ENCODE measurements around the gene DUSP15.

The DUSP15 gene

DNA sequence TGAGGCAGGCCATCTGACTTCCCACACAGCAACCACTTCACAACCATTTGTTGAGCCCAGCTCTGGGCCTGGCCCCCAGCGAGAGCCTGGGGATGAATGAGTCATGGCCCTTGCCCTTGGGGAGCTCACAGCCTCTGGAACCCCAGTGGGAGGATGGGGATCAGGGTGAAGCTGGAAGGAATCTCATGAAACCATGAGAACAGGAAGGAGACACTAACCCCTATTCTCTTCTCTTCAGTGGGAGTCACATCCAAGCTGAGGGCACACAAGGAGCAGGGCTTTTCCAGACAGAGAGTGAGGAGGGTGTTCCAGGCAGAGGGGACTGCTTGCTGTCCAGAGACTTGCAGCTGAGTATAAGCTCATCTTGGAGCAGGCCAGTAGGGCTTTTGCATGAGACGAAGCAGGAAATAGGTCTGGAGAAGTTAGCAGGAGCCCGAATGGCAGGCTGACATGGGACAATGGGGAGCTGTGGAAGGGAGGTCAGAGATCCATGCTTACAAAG lies 32.4 kb downstream of the DUSP15 start:
- Histone ChIP-seq H3K27ac (ENCODE audit: low read depth, low read length) (peak overlapping the region; percentile 34; the same call in 1 of the 2 replicates), H3K27me3 (ENCODE audit: insufficient read depth, low read length) (no peaks in the 10 kb centered on the region), H3K79me2 (ENCODE audit: control insufficient read depth, insufficient read depth, low read length, unreplicated experiment) (no peaks in the 10 kb centered on the region), H3K4me3 (ENCODE audit: low read depth, low read length) (peak overlapping the region; percentile 15; the same call in 1 of the 2 replicates), H3K36me3 (ENCODE audit: insufficient read depth, low read length) (no peaks in the 10 kb centered on the region), H3K4me1 (ENCODE audit: control insufficient read depth, insufficient read depth, low read length, unreplicated experiment) (peaks cover 59% of the 10 kb centered on the region), H2AFZ (ENCODE audit: low read length, unreplicated experiment) (no peak overlapping the region)

- Histone ChIP-seq H3K27ac (ENCODE audit: low read depth, low read length) (peak overlapping the region; percentile 34; the same call in 1 of the 2 replicates), H3K4me3 (ENCODE audit: low read depth, low read length) (peak overlapping the region; percentile 15; the same call in 1 of the 2 replicates), H2AFZ (ENCODE audit: low read length, unreplicated experiment) (no peak overlapping the region), H3K4me1 (ENCODE audit: control insufficient read depth, insufficient read depth, low read length, unreplicated experiment) (peaks cover 50% of the 10 kb centered on the region), H3K36me3 (ENCODE audit: insufficient read depth, low read length) (no peaks in the 10 kb centered on the region), H3K27me3 (ENCODE audit: insufficient read depth, low read length) (no peaks in the 10 kb centered on the region), H3K79me2 (ENCODE audit: control insufficient read depth, insufficient read depth, low read length, unreplicated experiment) (no peaks in the 10 kb centered on the region)
Measured at GRCh38 chr20:31836853-31837608, 33.3 kb downstream of the DUSP15 start.

DNA sequence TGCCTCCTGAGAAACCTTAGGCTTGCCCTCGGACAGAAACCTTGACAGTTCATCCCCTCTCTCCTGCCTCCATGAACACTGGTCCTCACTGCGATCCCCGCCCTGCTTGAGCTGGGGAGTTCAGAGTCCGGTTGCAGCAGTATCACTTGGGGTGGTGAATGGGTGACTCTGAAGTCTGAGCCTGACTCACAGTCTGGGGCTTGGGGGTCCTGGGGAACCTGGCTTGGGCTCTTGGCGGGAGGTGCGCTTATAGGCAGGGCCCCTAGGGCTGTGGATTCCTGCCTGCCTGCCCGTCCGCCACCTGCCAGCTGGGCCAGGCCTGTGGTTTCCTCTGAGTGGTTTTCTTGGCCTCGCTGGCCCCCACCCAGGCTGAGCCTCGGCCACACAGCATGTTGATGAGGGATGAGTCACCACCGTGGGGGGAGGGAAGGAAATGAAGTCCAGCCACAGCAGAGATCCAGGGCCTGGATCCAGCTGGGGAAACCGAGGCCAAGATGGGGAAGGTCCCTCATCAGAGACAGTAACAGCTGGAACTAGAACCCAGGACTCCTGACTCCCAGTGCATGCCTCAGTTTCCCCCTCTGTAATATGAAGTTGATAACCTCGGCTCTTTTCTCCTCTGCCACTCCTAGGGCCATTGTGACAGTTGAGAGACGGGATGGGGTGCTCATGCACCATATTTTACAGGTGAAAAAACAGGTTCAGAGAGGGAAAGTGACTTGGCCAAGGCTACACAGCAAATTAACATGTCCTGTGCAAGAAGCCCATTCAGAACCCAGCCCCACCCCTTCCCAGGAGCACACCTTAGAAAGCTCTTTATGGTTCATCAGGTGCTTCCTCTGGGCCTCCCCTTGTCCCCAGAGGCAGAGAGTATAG lies 34.1 kb downstream of the DUSP15 start:
- no peak overlapping the region for H3K4me3 ChIP-seq (ENCODE audit: low read depth, low read length)
- no peaks in the 10 kb centered on the region for H3K27me3 ChIP-seq (ENCODE audit: insufficient read depth, low read length)
- peaks cover 42% of the 10 kb centered on the region for H3K4me1 ChIP-seq (ENCODE audit: control insufficient read depth, insufficient read depth, low read length, unreplicated experiment)
- H3K27ac ChIP-seq (ENCODE audit: low read depth, low read length): no peak overlapping the region
- no peak overlapping the region for H2AFZ ChIP-seq (ENCODE audit: low read length, unreplicated experiment)
- H3K79me2 ChIP-seq (ENCODE audit: control insufficient read depth, insufficient read depth, low read length, unreplicated experiment): no peaks in the 10 kb centered on the region
- H3K36me3 ChIP-seq (ENCODE audit: insufficient read depth, low read length): no peaks in the 10 kb centered on the region

- no peak overlapping the region for H3K4me3 ChIP-seq (ENCODE audit: low read depth, low read length)
- H2AFZ ChIP-seq (ENCODE audit: low read length, unreplicated experiment): no peak overlapping the region
- H3K79me2 ChIP-seq (ENCODE audit: control insufficient read depth, insufficient read depth, low read length, unreplicated experiment): no peaks in the 10 kb centered on the region
- no peak overlapping the region for H3K27ac ChIP-seq (ENCODE audit: low read depth, low read length)
- no peaks in the 10 kb centered on the region for H3K27me3 ChIP-seq (ENCODE audit: insufficient read depth, low read length)
- no peaks in the 10 kb centered on the region for H3K36me3 ChIP-seq (ENCODE audit: insufficient read depth, low read length)
- H3K4me1 ChIP-seq (ENCODE audit: control insufficient read depth, insufficient read depth, low read length, unreplicated experiment): peaks cover 36% of the 10 kb centered on the region
Measured at GRCh38 chr20:31835554-31835953, 34.8 kb downstream of the DUSP15 start.

DNA sequence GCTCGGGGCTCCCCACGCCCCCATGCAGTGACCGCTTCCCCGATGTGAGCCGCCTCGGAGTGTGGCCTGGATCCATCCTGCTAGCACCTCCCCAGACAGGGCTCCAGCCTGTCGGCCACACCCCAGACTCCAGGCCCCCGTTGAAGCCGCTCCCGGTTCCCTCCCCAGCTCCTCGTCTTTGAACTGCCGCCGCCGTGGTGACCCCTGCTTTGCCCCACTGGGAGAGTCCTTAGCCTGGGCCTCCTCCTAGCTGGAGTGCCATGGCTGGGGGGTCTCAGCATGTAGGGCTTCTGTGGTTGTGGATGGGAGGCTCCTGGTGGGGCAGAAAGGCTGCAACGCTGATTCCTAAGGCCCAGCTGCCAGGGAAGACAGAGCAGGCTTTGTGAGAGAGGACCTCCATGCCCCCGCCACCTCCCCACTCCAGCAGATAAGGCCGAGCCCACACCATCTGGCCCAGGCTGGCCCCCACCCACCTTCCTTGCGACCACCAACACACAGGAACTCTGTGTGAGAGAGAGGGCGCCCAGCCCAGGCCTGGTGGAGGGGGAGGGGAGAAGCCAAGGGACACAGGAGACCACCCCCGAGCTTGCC lies 36.3 kb downstream of the DUSP15 start:
- Histone ChIP-seq H3K4me3 (ENCODE audit: low read depth, low read length) (no peak overlapping the region), H2AFZ (ENCODE audit: low read length, unreplicated experiment) (no peak overlapping the region), H3K36me3 (ENCODE audit: insufficient read depth, low read length) (no peaks in the 10 kb centered on the region), H3K4me1 (ENCODE audit: control insufficient read depth, insufficient read depth, low read length, unreplicated experiment) (peaks cover 36% of the 10 kb centered on the region), H3K79me2 (ENCODE audit: control insufficient read depth, insufficient read depth, low read length, unreplicated experiment) (no peaks in the 10 kb centered on the region), H3K27me3 (ENCODE audit: insufficient read depth, low read length) (no peaks in the 10 kb centered on the region), H3K27ac (ENCODE audit: low read depth, low read length) (no peak overlapping the region)

DNA sequence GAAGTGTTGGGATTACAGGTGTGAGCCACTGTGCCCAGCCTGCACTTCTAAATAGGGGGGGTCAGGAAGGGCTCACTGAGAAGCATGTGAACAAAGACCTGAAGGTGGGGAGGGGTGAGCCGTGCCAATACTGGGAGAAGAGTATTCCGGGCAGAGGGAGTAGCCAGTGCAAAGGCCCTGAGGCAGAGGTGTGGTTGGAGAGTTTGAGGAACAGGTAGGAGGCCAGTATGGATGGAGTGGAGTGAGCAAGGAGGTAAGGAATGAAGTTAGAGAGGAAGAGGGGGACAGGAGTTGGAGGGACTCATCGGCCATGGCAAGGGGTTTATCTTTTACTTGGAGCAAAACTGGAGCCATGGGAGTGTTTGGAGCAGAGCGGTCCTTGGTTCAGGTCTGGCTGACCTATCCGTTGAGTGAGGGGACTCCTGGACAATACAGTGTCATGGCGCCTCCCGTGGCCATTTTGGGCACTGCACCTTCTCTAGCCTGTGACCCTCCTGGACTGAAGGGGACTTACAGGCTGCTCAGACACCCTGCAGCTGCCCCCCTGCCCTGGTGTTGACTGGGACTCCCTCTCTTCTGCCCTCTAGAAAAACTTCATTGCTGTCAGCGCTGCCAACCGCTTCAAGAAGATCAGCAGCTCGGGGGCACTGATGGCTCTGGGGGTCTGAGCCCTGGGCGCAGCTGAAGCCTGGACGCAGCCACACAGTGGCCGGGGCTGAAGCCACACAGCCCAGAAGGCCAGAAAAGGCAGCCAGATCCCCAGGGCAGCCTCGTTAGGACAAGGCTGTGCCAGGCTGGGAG lies 37.0 kb downstream of the DUSP15 start:
- H3K4me3 ChIP-seq (ENCODE audit: low read depth, low read length): no peak overlapping the region
- no peak overlapping the region for H3K27ac ChIP-seq (ENCODE audit: low read depth, low read length)
- H3K79me2 ChIP-seq (ENCODE audit: control insufficient read depth, insufficient read depth, low read length, unreplicated experiment): no peaks in the 10 kb centered on the region
- H3K4me1 ChIP-seq (ENCODE audit: control insufficient read depth, insufficient read depth, low read length, unreplicated experiment): peaks cover 30% of the 10 kb centered on the region
- no peaks in the 10 kb centered on the region for H3K36me3 ChIP-seq (ENCODE audit: insufficient read depth, low read length)
- no peaks in the 10 kb centered on the region for H3K27me3 ChIP-seq (ENCODE audit: insufficient read depth, low read length)
- H2AFZ ChIP-seq (ENCODE audit: low read length, unreplicated experiment): no peak overlapping the region

DNA sequence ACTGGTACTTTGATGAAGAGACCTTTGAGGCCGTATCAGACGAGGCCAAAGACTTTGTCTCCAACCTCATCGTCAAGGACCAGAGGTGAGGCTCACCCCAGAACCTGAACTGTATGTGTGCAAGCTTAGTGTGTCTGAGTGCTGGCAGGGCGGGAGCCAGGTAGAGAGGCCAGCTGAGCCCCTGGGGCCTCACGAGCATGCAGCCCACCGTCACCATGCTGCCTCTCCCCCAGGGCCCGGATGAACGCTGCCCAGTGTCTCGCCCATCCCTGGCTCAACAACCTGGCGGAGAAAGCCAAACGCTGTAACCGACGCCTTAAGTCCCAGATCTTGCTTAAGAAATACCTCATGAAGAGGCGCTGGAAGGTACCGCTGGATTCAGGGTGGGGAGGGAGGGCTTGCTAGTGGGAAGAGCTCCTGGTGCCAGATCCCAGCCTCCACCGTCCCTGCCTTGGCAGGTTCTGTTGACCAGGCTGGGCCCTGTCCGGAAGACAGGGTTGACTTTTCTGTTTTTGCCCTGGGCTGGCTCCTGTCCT lies 38.5 kb downstream of the DUSP15 start:
- H3K27me3 ChIP-seq (ENCODE audit: insufficient read depth, low read length): no peaks in the 10 kb centered on the region
- H3K79me2 ChIP-seq (ENCODE audit: control insufficient read depth, insufficient read depth, low read length, unreplicated experiment): no peaks in the 10 kb centered on the region
- peaks cover 16% of the 10 kb centered on the region for H3K4me1 ChIP-seq (ENCODE audit: control insufficient read depth, insufficient read depth, low read length, unreplicated experiment)
- H3K4me3 ChIP-seq (ENCODE audit: low read depth, low read length): no peak overlapping the region
- no peaks in the 10 kb centered on the region for H3K36me3 ChIP-seq (ENCODE audit: insufficient read depth, low read length)
- H2AFZ ChIP-seq (ENCODE audit: low read length, unreplicated experiment): no peak overlapping the region
- H3K27ac ChIP-seq (ENCODE audit: low read depth, low read length): no peak overlapping the region

DNA sequence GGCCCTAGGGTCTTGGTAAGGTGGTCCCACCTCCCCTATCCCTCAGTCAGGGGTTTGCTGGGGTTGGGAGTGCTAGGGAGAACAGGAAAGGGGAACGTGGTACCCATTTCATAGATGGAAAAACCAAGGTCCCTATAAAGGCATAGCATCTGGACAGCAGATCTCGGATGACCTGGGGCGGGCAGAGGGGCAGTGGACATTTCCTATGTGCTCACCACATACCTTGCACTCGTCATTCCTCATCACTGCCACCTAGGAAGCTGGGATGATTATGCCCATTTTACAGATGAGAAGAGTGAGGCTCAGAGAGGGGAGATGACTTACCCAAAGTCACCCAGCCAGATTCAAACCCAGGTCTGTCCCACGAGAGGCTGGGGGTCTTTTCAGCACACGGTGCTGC lies 39.1 kb downstream of the DUSP15 start:
- no peak overlapping the region for H3K27ac ChIP-seq (ENCODE audit: low read depth, low read length)
- no peaks in the 10 kb centered on the region for H3K27me3 ChIP-seq (ENCODE audit: insufficient read depth, low read length)
- H3K4me3 ChIP-seq (ENCODE audit: low read depth, low read length): no peak overlapping the region
- no peaks in the 10 kb centered on the region for H3K79me2 ChIP-seq (ENCODE audit: control insufficient read depth, insufficient read depth, low read length, unreplicated experiment)
- peaks cover 10% of the 10 kb centered on the region for H3K4me1 ChIP-seq (ENCODE audit: control insufficient read depth, insufficient read depth, low read length, unreplicated experiment)
- H3K36me3 ChIP-seq (ENCODE audit: insufficient read depth, low read length): no peaks in the 10 kb centered on the region
- H2AFZ ChIP-seq (ENCODE audit: low read length, unreplicated experiment): no peak overlapping the region

- no peak overlapping the region for H3K27ac ChIP-seq (ENCODE audit: low read depth, low read length)
Measured at GRCh38 chr20:31830406-31830981, 39.8 kb downstream of the DUSP15 start.

More at GRCh38 chr20:31830406-31830981, 39.8 kb downstream of the DUSP15 start:
- Histone ChIP-seq H3K4me1 (ENCODE audit: control insufficient read depth, insufficient read depth, low read length, unreplicated experiment) (peaks cover 3% of the 10 kb centered on the region), H3K36me3 (ENCODE audit: insufficient read depth, low read length) (no peaks in the 10 kb centered on the region), H3K79me2 (ENCODE audit: control insufficient read depth, insufficient read depth, low read length, unreplicated experiment) (no peaks in the 10 kb centered on the region), H3K27me3 (ENCODE audit: insufficient read depth, low read length) (no peaks in the 10 kb centered on the region), H2AFZ (ENCODE audit: low read length, unreplicated experiment) (no peak overlapping the region), H3K4me3 (ENCODE audit: low read depth, low read length) (no peak overlapping the region)
